Measurements from ENCODE around the gene FTSJ1.
"Not testable (repeated sequence)": the region's sequence is repeated elsewhere in the genome, so short reads cannot be mapped to it uniquely, and the experiment has no call there.

FTSJ1 gene

DNA sequence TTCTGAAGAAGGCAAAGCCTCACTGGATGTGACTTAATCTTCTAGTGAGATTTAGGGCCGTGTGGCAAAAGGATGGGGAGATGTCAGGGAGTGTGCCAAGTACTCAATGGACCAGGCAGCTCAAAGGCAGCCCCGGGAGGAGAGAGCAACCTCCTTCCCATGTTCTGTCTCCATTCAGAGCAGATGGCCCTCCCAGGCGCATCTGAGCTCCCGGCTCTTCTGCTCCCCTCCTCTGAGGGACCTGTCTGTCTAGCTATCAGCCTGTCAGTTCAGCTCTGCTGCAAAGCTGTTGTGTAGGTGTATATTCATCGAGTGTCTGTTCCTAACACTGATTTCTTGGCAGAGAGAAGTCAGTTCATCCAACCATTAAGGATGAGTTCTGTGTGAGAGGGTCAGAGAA lies 21.9 kb downstream of the FTSJ1 start:
- DNase-seq (ENCODE audit: low read depth), result no peak

DNA sequence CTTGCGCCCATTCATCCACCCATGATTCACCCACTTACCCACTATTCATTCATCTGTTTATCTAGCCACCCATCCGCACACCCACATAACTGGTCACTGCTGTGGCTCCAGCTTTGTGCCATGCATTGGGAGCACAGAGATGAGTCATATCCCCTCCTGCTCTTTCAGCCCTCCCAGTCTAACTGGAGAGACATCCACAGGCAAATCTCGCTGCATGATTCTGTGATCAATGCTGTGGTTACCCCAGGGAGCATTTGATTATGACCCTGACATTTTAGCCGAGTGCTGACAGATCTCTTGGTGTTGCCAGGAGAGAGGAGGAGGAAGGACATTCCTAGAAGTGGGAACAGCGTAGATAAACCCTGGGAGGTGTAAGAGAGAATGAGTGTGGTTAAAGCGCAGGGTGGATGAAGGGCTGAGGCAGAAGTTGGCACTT lies 22.4 kb downstream of the FTSJ1 start:
- no peak for DNase-seq (ENCODE audit: low read depth)

DNA sequence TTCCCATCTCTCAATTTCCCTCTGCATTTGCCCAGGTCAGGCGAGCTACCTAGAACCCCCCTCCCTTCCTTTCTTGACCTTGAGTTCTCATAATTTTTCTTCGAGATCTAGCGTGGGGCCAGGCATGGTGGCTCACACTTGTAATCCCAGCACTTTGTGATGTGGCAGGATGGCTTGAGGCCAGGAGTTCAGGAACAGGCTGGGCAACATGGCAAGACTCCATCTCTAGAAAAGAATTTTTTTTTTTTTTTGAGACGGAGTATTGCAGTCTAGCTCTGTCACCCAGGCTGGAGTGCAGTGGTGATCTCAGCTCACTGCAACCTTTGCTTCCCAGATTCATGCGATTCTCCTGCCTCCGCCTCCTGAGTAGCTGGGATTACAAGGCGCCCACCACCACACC lies 28.3 kb downstream of the FTSJ1 start:
- no peak for DNase-seq (ENCODE audit: low read depth)

DNA sequence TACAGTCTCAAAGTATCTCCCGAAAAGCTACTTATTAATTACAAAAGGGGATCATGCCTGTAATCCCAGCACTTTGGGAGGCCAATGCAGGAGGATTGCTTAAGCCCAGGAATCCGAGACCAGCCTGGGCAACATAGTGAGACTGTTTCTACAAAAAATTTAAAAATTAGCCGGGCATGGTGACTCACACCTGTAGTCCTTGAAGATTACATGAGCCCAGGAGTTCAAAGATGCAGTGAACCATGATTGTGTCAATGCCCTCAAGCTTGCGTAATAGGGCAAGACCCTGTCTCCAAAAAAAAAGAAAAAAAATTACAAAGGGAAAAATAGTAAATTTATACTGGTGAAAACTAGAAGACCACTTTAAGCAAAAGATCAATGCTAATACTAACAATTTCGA lies 29.5 kb downstream of the FTSJ1 start:
- no peak for DNase-seq (ENCODE audit: low read depth)

DNA sequence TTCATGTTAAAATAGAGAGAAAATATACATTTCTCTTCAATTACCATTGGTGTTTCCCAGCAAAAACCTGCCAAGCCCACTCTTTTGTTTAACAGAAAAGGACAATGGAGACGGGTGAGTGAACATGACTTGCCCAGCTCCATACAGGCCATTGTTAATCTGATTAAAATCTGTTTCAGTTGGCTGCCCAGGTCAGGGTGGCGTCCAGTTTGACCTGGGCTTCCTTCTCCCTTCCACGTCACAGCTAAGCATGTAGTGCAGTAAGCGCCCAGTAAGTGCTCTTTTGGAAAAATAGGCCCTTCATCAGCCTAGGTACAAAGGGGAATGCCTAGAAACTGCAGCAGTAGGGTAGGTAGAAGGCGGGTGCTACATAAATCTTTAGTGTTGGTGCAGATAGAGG lies 31.2 kb downstream of the FTSJ1 start:
- no peak for DNase-seq (ENCODE audit: low read depth)

DNA sequence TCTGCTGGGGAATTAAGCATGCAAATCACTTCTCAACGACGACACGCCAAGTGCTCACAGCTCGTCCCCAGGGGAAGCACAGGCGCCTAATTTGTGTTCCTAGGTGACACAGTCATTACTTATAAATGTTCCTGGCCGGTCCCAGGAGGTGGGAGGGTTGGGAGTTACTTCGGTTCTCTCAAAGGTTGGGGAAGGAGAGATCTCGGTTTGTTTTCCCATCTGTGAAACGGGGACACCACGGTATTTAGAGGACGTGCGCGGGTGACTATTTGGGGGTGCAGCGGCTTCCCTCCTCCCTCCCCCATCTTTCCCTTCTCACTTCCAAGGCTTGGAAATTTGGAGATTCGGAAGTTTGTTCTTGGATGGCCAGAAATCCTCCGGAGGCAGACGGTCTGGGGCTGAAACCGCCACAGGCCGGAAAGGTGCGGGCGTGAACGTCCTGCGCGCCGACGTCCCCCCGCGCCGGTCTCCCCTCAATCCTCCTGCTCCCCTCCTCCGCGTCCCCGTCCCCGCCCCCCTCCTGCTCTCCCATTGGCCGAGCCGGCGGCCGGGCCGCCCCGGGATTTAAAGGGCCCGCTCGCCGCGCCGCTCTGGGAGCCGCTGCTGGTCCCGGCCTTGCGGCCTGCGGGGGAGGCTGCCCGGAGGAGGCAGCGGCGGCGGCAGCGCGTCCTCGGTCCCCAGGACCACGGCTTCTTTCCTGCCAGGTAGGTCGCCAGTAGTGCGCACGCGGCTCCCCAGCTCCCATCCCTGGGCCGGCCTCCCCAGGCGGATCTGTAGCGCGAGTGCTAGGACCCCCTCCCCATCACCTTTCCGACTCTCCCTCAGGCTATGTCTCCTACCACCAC lies 32.6 kb downstream of the FTSJ1 start, which contains the start of gene PORCN:
PORCN (plus strand) TSS at position 593 of the 845 bp plus-strand sequence. CDS start 829 bp downstream, outside the sequence.
- DNase-seq (ENCODE audit: low read depth), result no peak

DNA sequence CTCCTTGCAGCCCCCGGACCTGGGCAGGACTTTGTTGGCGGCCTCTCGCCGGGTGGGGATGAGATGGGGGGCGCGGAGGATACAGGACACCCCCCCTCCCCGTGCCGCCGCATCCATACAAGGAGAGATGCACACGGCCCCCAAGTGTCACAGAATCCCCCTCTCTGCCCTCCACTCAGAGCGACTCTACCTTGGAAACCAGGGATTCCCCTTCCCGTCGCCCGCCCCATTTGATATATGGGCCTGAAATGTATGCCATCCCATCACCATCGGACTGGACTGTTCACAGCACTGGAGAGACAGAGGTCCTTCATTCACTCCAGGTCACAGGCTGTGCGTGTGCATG lies 33.2 kb downstream of the FTSJ1 start:
- no peak for DNase-seq (ENCODE audit: low read depth)

DNA sequence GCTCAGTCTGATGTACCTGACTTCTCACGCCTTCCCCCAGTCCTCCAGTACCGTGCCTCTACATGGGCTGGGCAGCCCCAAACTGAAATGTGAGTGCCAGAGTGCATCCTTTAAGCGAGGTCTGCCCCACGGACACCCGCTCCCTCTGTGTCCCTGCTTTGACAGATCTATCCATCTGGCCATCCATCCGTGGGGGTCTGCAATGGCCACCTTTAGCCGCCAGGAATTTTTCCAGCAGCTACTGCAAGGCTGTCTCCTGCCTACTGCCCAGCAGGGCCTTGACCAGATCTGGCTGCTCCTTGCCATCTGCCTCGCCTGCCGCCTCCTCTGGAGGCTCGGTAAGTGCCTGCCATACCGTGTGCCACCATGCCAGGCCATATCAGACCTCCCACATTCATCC lies 33.6 kb downstream of the FTSJ1 start:
- DNase-seq (ENCODE audit: low read depth), result no peak

DNA sequence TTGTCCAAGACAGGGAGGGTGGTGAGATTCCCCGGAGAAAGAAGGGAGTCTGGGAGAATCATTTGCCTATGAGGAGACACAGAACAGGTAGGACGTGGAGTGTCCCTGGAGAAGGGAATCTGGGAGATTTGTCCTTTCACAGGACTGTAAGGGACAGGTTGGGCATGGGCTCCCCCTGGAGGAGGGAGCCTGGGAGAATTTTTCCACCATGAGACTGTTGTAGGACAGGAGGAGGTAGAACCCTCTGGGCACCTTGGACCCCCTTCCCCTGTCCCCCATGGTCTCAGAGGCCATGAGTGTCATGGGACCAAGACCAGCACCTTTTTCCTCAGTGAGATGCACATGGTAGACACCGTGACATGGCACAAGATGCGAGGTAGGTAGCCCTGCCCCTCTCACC lies 35.6 kb downstream of the FTSJ1 start:
- no peak for DNase-seq (ENCODE audit: low read depth)

DNA sequence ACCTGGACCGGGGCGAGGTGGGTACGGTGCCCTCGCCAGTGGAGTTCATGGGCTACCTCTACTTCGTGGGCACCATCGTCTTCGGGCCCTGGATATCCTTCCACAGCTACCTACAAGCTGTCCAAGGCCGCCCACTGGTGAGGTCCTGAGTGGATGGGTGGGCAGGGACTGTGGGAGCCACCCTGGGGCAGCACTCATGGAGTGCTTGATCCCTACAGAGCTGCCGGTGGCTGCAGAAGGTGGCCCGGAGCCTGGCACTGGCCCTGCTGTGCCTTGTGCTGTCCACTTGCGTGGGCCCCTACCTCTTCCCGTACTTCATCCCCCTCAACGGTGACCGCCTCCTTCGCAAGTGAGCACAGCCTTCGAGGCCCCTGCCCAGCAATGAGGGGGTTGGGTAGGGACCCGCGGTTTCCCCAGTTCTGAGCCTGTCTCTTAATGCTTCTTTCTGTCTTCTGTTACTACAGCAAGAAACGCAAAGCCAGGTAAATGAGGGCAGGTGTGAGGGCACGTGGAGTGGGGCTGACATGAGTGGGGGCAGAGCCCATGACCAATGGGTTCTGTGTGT lies 36.5 kb downstream of the FTSJ1 start:
- DNase-seq (ENCODE audit: low read depth), result no peak

DNA sequence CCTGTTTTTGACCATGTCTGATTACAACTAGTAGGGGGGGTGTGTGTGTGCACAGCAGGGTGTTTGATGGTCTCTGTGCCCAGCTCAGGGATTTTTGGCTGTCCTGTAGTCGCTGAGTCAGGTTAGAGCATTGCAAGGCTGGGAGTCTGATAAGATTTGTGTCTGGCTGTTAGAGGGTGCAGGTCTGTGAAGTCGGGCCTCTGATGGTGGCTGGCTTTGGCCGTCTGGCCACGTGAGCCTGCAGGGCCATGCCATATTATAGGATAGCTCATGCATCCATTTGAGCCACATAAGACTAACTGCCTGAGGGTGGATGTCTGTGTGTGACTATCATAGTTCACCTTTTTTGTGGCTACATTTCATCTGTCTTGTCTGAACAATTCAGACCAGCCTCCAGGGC lies 37.7 kb downstream of the FTSJ1 start:
- no peak for DNase-seq (ENCODE audit: low read depth)

DNA sequence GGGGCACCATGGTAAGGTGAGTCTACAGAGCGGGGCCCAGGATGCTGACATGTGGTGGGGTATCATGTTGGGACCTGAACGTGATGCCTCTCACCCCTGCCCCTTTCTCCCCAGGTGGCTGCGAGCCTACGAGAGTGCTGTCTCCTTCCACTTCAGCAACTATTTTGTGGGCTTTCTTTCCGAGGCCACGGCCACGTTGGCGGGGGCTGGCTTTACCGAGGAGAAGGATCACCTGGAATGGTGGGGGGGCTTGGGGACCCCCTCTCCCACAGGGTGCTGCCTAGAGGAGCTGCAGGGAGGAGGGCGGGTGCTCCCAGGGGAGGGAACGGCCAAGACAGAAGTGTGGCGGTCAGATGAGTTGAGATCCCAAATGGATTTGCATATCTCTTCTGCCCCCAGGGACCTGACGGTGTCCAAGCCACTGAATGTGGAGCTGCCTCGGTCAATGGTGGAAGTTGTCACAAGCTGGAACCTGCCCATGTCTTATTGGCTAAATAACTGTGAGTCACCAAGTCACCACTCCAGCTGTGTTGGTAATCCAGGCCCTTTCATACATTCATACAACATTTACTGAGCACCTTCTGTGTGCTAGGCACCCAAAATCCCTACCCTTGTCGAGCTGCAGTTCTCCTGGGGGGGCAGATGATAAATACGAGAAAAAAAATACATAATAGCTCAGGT lies 38.3 kb downstream of the FTSJ1 start:
- DNase-seq (ENCODE audit: low read depth), result no peak

DNA sequence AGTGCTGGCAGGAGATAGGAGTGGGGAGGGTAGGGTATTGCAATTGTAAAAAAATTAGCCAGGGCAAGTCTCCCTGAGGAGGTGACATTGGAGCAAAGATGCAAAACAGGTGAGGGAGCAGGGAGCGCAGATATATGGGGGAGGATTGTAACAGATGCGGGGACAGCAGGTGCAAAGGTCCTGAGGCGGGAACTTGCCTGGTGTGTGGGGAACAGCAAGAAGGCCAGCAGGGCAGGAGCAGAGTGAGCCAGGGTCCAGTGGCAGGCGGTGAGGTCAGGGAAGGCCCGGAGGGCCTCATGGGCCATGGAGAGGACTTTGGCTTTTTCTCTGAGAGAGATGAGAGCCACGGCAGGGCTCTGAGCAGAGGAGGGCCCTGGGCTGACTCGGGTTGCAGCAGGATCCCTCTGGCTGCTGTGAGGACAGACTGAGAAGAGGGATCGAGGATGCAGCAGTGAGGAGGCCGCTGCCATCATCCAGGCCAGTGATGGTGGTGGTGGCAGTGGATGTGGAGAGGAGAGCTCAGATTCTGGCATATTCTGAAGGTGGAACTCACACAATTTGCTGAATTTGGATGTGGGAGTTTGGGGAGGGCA lies 39.0 kb downstream of the FTSJ1 start:
- DNase-seq (ENCODE audit: low read depth), result no peak

DNA sequence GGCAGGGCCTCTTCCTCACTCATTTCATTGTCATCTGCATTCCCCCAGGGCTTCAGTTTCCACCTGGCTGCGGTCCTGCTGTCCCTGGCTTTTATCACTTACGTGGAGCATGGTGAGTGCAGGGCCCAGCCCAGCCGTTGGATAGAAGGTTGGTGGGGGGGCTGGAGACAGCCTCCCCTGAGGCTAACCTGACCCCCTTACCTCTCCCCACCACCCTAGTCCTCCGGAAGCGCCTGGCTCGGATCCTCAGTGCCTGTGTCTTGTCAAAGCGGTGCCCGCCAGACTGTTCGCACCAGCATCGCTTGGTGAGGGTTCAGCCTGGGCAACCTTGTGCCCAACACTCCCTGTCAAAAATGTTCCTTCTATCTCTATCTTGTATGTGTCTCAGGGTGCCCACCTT lies 39.8 kb downstream of the FTSJ1 start:
- DNase-seq (ENCODE audit: low read depth), result no peak

DNA sequence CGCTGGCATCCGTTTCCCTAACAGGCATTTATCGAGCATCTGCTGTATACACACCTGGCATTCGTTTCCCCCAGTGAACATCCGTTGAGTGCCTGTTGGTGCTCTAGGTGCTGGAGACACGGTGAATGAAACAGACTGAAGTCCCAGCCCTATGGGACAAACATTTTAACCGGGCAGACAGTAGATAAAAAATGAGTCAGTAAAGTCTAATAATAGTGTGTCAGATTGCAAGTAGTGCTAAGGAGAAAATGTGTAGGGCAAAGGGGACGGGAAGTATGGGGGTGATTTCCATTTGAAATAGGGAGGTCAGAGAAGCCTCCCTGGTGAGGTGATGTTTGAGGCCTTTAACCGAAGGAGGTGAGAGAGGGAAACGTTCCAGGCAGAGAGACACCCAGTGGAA lies 40.3 kb downstream of the FTSJ1 start:
- DNase-seq (ENCODE audit: low read depth), result no peak

DNA sequence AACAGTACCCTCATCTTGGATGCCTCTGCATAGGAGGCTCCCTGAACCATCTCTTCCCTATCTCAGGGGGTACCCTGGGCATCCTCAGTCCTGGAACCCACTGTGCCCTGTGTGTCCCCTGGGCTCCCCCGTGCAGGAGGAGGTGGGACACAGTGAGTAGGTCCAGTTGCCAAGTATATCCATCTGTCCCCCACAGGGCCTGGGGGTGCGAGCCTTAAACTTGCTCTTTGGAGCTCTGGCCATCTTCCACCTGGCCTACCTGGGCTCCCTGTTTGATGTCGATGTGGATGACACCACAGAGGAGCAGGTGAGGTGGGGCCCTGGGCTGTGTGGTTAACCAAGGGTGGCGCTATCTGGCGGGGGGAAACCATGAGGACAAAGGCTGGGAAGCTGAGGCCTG lies 41.0 kb downstream of the FTSJ1 start:
- DNase-seq (ENCODE audit: low read depth), result no peak

DNA sequence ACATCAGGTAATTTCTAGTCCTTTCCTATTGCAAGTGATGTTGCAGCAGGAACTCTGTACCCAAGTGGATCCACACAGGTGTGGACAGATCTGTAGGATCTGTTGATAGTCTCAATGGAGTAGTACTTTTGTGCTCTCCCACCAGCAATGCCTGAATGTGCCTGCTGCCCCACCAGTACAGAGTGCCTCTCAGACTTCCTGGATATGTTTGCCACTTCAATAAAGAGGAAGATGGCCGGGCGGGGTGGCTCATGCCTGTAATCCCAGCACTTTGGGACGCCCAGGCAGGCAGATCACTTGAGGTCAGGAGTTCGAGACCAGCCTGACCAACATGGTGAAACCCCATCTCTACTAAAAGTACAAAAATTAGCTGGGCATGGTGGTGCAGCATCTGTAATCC lies 43.5 kb downstream of the FTSJ1 start:
- DNase-seq (ENCODE audit: low read depth), result not testable (repeated sequence)

DNA sequence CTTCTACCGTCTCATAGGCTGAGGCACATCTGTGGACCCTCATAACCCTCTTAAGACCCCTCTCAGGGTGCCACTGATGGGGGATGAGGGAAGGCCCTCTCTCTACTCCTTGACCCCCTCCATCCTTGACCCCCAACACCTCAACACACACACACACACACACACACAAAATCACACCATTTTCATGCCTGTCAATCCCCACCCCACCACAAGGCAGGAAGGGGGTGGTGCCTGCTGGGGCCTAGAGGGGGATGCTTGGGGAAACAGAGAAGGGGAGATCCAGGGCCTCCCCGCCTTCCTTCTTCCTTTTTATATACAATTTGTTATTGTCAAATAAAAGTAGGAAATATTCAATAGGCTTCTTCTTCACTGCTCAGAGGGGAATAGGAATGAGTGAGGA lies 44.5 kb downstream of the FTSJ1 start:
- DNase-seq (ENCODE audit: low read depth), result no peak

DNA sequence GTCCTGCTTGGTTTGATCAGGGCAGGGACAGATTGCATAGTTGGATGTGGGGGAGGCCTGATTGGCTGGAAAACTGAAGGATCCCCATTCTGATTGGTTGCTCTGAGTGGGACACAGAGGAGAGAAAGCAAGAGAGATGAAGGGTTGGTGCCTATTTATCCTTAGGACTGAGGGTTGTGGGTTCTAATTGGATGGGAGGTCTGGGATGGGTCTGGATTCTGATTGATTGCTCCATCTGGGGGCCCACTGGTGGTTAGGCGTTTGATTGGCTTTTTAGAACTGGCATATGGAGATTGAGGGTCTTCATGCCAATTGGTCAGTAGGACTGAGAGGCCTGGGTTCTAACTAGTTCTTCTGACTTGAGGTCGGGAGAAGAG lies 45.0 kb downstream of the FTSJ1 start:
- no peak for DNase-seq (ENCODE audit: low read depth)

DNA sequence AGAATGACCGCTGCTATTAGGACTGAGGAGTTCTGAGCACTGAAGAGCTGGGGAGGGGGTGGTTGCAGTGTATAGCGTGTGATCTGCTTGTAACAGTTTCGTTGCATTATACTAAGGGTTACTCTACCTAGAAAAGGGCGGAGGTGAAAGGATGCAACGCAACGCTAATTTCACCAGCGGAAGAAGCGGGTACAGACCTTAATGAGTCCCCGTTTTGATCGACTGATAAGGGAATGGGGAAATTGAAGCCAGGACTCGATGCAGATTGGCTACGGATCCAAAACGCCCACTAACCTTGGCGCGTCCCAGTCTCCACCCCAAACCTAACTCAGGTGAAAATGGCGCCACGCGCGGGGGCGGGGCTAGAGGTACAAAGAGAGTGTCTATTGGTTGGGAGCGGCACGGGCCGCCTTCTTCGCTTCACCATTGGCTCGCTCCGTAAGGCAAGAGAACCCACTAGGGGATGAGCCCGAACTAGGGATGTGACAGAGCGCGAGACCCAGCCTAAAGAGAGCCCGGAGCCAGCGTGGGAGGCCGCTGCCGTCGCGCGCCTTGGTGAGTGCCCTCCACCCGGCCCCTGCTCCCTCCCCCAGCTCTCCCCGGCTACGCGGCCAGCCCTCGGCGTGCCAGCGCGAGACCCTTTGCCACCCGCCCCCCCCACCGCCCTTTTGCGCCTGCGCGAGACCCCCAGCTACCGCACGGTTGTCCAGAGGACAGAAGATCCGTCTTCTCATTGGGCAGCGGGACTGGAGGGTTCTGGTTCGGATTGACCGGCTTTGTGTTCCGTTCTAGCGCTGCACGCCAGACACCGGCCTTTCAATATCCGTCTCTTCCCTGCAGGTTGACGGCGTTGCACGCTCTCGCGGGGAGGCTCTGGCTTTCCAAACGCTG lies 45.6 kb downstream of the FTSJ1 start, which contains the start of gene EBP:
EBP (plus strand) TSS at position 456 of the 891 bp plus-strand sequence. CDS start 1,964 bp downstream, outside the sequence.
- DNase-seq (ENCODE audit: low read depth), result no peak

DNA sequence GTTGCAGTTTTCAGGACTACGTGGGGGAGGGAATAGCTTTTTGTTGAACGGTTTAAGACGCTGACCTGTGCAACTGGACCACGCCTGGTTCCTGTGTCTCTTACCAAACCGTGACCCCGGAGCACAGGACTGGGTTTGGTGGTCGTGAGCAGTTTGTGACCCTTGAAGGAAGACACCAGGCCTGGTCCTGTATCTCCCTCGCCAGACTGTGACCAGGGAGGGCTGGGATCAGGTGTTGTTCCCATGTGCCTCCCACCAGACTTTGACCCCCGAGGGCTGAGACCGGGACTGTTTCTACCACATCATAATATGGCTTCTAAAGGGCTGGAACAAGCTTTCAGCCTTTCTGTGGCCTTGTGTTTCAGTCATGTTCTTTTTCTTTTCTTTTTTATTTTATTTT lies 46.3 kb downstream of the FTSJ1 start:
- DNase-seq (ENCODE audit: low read depth), result no peak

DNA sequence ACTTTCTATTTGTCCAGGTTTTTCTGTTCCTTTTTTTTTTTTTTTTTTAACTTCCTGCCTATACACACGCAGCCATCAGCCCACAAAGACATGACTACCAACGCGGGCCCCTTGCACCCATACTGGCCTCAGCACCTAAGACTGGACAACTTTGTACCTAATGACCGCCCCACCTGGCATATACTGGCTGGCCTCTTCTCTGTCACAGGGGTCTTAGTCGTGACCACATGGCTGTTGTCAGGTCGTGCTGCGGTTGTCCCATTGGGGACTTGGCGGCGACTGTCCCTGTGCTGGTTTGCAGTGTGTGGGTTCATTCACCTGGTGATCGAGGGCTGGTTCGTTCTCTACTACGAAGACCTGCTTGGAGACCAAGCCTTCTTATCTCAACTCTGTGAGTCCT lies 47.7 kb downstream of the FTSJ1 start:
- DNase-seq (ENCODE audit: low read depth), result no peak
